Activated CD4-positive, alpha-beta T cell treated with anti-CD3 and anti-CD28 coated beads for 36 hours (primary cell): ENCODE measurements around the gene CHCHD6. TPM values are rescaled to one million over a fixed set of nuclear protein-coding genes. Genes with fewer than 3 reads are reported as not detected.

ENCODE experiments used
- ATAC-seq: fragments of 200-7000 bp; cut with Tn5 transposase; one replicate; pipeline ENCODE4 v1.10.0; 2021; ENCODE audit warnings: mild to moderate bottlenecking, moderate library complexity
- CTCF ChIA-PET: fragments of 350-600 bp; sonication (Branson Sonifier 250); formaldehyde crosslinking; loops from one replicate; lab custom pipeline; 2021; ENCODE audit warnings: antibody characterized with exemption; lab: Charles Lee
- POLR2A ChIA-PET: fragments of 350-600 bp; sonication (Branson Sonifier 250); formaldehyde crosslinking; loops from one replicate; lab custom pipeline; 2021; ENCODE audit warnings: antibody characterized with exemption, inconsistent platforms; lab: Charles Lee
- DNase-seq: peaks from one replicate; pipeline ENCODE4 v3.0.0-alpha.2; 2020
- H3K27ac Mint-ChIP-seq: one replicate; pipeline ENCODE4 v1.8.0; 2021; ENCODE audit warnings: mixed read lengths
- H3K27me3 Mint-ChIP-seq: one replicate; pipeline ENCODE4 v1.8.0; 2021; ENCODE audit warnings: mixed read lengths
- H3K36me3 Mint-ChIP-seq: one replicate; pipeline ENCODE4 v1.8.0; 2021; ENCODE audit warnings: low read depth, mixed read lengths
- H3K4me1 Mint-ChIP-seq: one replicate; pipeline ENCODE4 v1.8.0; 2021; ENCODE audit warnings: mixed read lengths
- H3K4me3 Mint-ChIP-seq: one replicate; pipeline ENCODE4 v1.8.0; 2021; ENCODE audit warnings: mild to moderate bottlenecking, moderate library complexity, mixed read lengths
- H3K9me3 Mint-ChIP-seq: one replicate; pipeline ENCODE4 v1.8.0; 2021; ENCODE audit warnings: low read depth, mixed read lengths
- intact Hi-C, 2 experiments: fragments of 100-400 bp; cut with DNase I in 1 of 2; cut with micrococcal nuclease in 1 of 2; formaldehyde crosslinking; loops; one replicate each; pipeline versions ENCODE4 v1.14.2 to v1.15.1; 2022 to 2024; cut with DNase I, micrococcal nuclease
- total RNA-seq, 2 experiments: library from RNA; stranded (reverse); gene quantifications; one replicate each; pipeline ENCODE4 v1.2.3, GENCODE V29; 2021

Gene CHCHD6
- total RNA-seq, 2 experiments from 2014 or later, result 17.1 to 17.7 TPM

GRCh38 chr3:126956866-126957650 is 253.0 kb downstream of the CHCHD6 start:
- CTCF ChIA-PET, result no interaction called here
- Mint-ChIP-seq H3K9me3 (no peaks in the 10 kb centered on the region), H3K4me1 (no peaks in the 10 kb centered on the region), H3K36me3 (no peaks in the 10 kb centered on the region), H3K27me3 (no peaks in the 10 kb centered on the region), H3K27ac (no peak overlapping the region), H3K4me3 (no peak overlapping the region)
- DNase-seq (no peak), ATAC-seq (no peak)
- POLR2A ChIA-PET, result no interaction called here
- intact Hi-C loops, result no loop called here

- intact Hi-C loops, result no loop called here
Observed at GRCh38 chr3:126957776-126958637, 254.0 kb downstream of the CHCHD6 start.

DNA sequence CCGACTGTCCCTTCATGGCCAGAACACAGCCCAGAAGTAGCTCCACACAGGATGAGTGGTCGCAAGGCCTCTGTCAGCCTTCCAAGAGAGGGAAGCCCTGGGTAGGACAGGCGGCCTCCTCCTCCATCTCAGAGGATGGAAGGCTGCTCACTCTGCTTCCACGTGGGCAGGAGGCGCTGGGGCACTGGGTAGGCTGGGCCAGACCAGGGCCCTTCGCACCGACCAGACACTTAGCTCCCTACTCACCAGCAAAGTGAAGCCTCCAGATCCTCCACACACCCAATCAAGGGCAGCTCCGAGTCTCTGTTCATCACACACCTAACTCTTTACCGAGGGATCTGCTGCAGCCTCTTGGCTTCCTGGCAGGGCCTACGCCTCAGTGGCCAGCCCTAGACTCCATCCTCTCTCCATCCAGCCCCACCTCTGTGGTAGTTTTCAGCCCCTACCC is 254.6 kb downstream of the CHCHD6 start:
- Mint-ChIP-seq H3K4me3 (no peak overlapping the region), H3K36me3 (no peaks in the 10 kb centered on the region), H3K27me3 (no peaks in the 10 kb centered on the region), H3K4me1 (no peaks in the 10 kb centered on the region), H3K9me3 (no peaks in the 10 kb centered on the region), H3K27ac (no peak overlapping the region)
- intact Hi-C loops, result no loop called here
- ATAC-seq, result no peak
- ChIA-PET POLR2A (no interaction called here), CTCF (no interaction called here)
- DNase-seq, result no peak

More at GRCh38 chr3:126957776-126958637, 254.0 kb downstream of the CHCHD6 start:
- no peaks in the 10 kb centered on the region for H3K36me3 Mint-ChIP-seq
- H3K4me3 Mint-ChIP-seq, result no peak overlapping the region
- H3K27me3 Mint-ChIP-seq, result no peaks in the 10 kb centered on the region
- no peak for DNase-seq
- no peak overlapping the region for H3K27ac Mint-ChIP-seq
- no peaks in the 10 kb centered on the region for H3K4me1 Mint-ChIP-seq
- CTCF ChIA-PET, result no interaction called here
- no peaks in the 10 kb centered on the region for H3K9me3 Mint-ChIP-seq
- POLR2A ChIA-PET, result no interaction called here
- no peak for ATAC-seq

- Mint-ChIP-seq H3K36me3 (no peaks in the 10 kb centered on the region), H3K4me3 (no peak overlapping the region), H3K27ac (no peak overlapping the region), H3K9me3 (no peaks in the 10 kb centered on the region), H3K27me3 (no peaks in the 10 kb centered on the region), H3K4me1 (no peaks in the 10 kb centered on the region)
- no peak for ATAC-seq
- intact Hi-C loops, result no loop called here
- POLR2A ChIA-PET, result no interaction called here
- DNase-seq, result no peak
- CTCF ChIA-PET, result no interaction called here
Observed at GRCh38 chr3:126959136-126959920, 255.3 kb downstream of the CHCHD6 start.

GRCh38 chr3:126959921-126960603 is 256.0 kb downstream of the CHCHD6 start:
- DNase-seq, result no peak
- POLR2A ChIA-PET, result no interaction called here

DNA sequence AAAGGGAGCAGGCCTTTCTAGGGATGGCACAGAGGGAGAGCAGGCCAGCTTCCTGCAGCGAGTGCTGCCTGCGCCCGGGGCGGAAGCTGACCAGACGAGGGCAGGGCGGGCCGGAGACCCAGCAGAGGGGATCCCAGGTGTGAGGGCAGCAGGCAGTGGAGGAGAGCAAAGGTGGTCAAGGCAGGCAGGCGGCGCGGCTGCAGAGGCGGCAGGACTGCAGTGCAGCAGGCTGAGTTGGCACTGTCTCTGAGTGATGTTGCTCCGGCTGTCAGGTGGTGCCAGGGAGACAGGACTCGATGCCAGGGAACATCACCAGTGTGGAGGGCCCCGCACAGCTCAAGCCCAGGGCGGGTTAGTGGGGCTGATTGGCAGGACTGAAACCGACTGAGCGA is 256.6 kb downstream of the CHCHD6 start:
- CTCF ChIA-PET, result no interaction called here
- Mint-ChIP-seq H3K4me3 (no peak overlapping the region), H3K36me3 (no peaks in the 10 kb centered on the region), H3K27ac (no peak overlapping the region), H3K9me3 (no peaks in the 10 kb centered on the region), H3K27me3 (no peaks in the 10 kb centered on the region), H3K4me1 (no peaks in the 10 kb centered on the region)
- ATAC-seq (no peak), DNase-seq (no peak)
- intact Hi-C loops, result no loop called here
- POLR2A ChIA-PET, result no interaction called here

More at GRCh38 chr3:126959921-126960603, 256.0 kb downstream of the CHCHD6 start:
- Mint-ChIP-seq H3K9me3 (no peaks in the 10 kb centered on the region), H3K4me3 (no peak overlapping the region), H3K27me3 (no peaks in the 10 kb centered on the region), H3K27ac (no peak overlapping the region), H3K36me3 (no peaks in the 10 kb centered on the region), H3K4me1 (no peaks in the 10 kb centered on the region)
- intact Hi-C loops, result no loop called here
- CTCF ChIA-PET, result no interaction called here
- no peak for ATAC-seq

GRCh38 chr3:126961191-126961790 is 257.3 kb downstream of the CHCHD6 start:
- ChIA-PET CTCF (no interaction called here), POLR2A (no interaction called here)
- DNase-seq (no peak), ATAC-seq (no peak)
- no peak overlapping the region for H3K4me3 Mint-ChIP-seq
- H3K36me3 Mint-ChIP-seq, result no peaks in the 10 kb centered on the region
- no peaks in the 10 kb centered on the region for H3K4me1 Mint-ChIP-seq
- intact Hi-C loops, result no loop called here
- H3K9me3 Mint-ChIP-seq, result no peaks in the 10 kb centered on the region
- no peak overlapping the region for H3K27ac Mint-ChIP-seq
- no peaks in the 10 kb centered on the region for H3K27me3 Mint-ChIP-seq

- Mint-ChIP-seq H3K4me1 (no peaks in the 10 kb centered on the region), H3K4me3 (no peak overlapping the region), H3K27ac (no peak overlapping the region), H3K9me3 (no peaks in the 10 kb centered on the region), H3K36me3 (no peaks in the 10 kb centered on the region), H3K27me3 (no peaks in the 10 kb centered on the region)
- no peak for ATAC-seq
- ChIA-PET CTCF (no interaction called here), POLR2A (no interaction called here)
- intact Hi-C loops, result no loop called here
- DNase-seq, result no peak
Observed at GRCh38 chr3:126961791-126962461, 257.9 kb downstream of the CHCHD6 start.

- no peaks in the 10 kb centered on the region for H3K27me3 Mint-ChIP-seq
- intact Hi-C loops, result no loop called here
- no peak for ATAC-seq
- no peak overlapping the region for H3K4me3 Mint-ChIP-seq
- no peaks in the 10 kb centered on the region for H3K4me1 Mint-ChIP-seq
- ChIA-PET POLR2A (interaction anchor here (0.6 kb wide), 1 partner anchor 1409 kb away, joined by 3 read pairs; no protein-coding TSS in a partner anchor), CTCF (interaction anchor here (0.6 kb wide), 1 partner anchor 9 kb away, joined by 3 read pairs; no protein-coding TSS in a partner anchor)
- H3K36me3 Mint-ChIP-seq, result no peaks in the 10 kb centered on the region
- no peaks in the 10 kb centered on the region for H3K9me3 Mint-ChIP-seq
- H3K27ac Mint-ChIP-seq, result no peak overlapping the region
- no peak for DNase-seq
Observed at GRCh38 chr3:126962756-126963155, 258.7 kb downstream of the CHCHD6 start.
